Ammon's horn (tissue), 1 donor: Measurements from ENCODE around the gene INA.
"Not testable (repeated sequence)": the region's sequence is repeated elsewhere in the genome, so short reads cannot be mapped to it uniquely, and the experiment has no call there.

Experiments used
- DNase-seq: peaks from one replicate; pipeline ENCODE4 v3.0.0-alpha.2; 2016; ENCODE audit warnings: low spot score

INA gene

GRCh38 chr10:103276896-103277712 is at the start of gene INA:
Gene INA, plus strand, starts transcription at chr10:103277138. Its CDS starts 74 bp downstream, at chr10:103277212.
- DNase-seq, result peak; percentile 42

- DNase-seq, result no peak
Observed at GRCh38 chr10:103227416-103227815, 49.5 kb upstream of the INA start.

- DNase-seq, result no peak
Observed at GRCh38 chr10:103231047-103231551, 45.8 kb upstream of the INA start.

GRCh38 chr10:103232131-103232673 is 44.7 kb upstream of the INA start:
- DNase-seq, result no peak

GRCh38 chr10:103232772-103233488 is 44.0 kb upstream of the INA start:
- DNase-seq, result no peak

- no peak for DNase-seq
Observed at GRCh38 chr10:103235775-103236174, 41.2 kb upstream of the INA start.

- DNase-seq, result no peak
Observed at GRCh38 chr10:103238506-103239252, 38.3 kb upstream of the INA start.

- DNase-seq, result peak; percentile 56
Observed at GRCh38 chr10:103241262-103242011, 35.5 kb upstream of the INA start.

- peak; percentile 90 for DNase-seq
Observed at GRCh38 chr10:103244666-103245271, 32.2 kb upstream of the INA start.

GRCh38 chr10:103245587-103245986 is 31.4 kb upstream of the INA start, which contains the start of gene RPEL1:
Gene RPEL1, plus strand, starts transcription at chr10:103245887. Its CDS starts 110 bp downstream, at chr10:103245997.
- DNase-seq, result not testable (repeated sequence)

GRCh38 chr10:103246324-103246723 is 30.6 kb upstream of the INA start:
- no peak for DNase-seq

GRCh38 chr10:103254113-103254512 is 22.8 kb upstream of the INA start:
- DNase-seq, result no peak

- no peak for DNase-seq
Observed at GRCh38 chr10:103254538-103255325, 22.2 kb upstream of the INA start.

GRCh38 chr10:103256613-103257012 is 20.3 kb upstream of the INA start:
- DNase-seq, result no peak

GRCh38 chr10:103257812-103258211 is 19.1 kb upstream of the INA start:
- DNase-seq, result no peak

GRCh38 chr10:103258928-103259327 is 18.0 kb upstream of the INA start:
- not testable (repeated sequence) for DNase-seq

- no peak for DNase-seq
Observed at GRCh38 chr10:103259989-103260388, 16.9 kb upstream of the INA start.

GRCh38 chr10:103262229-103262628 is 14.7 kb upstream of the INA start:
- DNase-seq, result no peak

- no peak for DNase-seq
Observed at GRCh38 chr10:103265717-103266329, 11.1 kb upstream of the INA start.
